Measurements from ENCODE around the gene DPH5. TPM values are rescaled to one million over a fixed set of nuclear protein-coding genes. Genes with fewer than 3 reads are reported as not detected.

DPH5 gene
- total RNA-seq, 4 donors from 2014 or later, result 10.7 to 20.2 (median 16.2) TPM

DNA sequence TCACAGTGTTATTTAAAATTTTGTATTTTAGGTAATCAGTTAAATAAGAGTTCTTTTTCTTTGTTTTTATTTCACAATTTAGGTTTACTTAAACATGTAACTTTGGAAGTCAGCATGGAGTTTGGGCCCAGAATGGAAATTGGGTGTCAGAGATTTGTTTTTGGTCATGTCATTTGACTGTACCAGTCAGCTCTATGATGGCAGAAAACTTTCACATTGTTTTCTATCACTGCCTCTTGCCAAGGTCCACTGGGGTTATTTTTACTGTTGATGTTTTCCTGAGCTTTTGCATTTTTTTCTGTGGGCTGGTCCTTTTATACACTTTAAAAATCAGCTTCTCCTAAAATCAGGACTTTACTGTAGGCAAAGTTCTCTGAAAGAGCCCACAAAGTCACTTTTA is 75.2 kb downstream of the DPH5 start:
- TF ChIP-seq, protein P1, sequence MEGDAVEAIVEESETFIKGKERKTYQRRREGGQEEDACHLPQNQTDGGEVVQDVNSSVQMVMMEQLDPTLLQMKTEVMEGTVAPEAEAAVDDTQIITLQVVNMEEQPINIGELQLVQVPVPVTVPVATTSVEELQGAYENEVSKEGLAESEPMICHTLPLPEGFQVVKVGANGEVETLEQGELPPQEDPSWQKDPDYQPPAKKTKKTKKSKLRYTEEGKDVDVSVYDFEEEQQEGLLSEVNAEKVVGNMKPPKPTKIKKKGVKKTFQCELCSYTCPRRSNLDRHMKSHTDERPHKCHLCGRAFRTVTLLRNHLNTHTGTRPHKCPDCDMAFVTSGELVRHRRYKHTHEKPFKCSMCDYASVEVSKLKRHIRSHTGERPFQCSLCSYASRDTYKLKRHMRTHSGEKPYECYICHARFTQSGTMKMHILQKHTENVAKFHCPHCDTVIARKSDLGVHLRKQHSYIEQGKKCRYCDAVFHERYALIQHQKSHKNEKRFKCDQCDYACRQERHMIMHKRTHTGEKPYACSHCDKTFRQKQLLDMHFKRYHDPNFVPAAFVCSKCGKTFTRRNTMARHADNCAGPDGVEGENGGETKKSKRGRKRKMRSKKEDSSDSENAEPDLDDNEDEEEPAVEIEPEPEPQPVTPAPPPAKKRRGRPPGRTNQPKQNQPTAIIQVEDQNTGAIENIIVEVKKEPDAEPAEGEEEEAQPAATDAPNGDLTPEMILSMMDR (IDR thresholded peaks at IDR 0.05; ENCODE audit: low read depth), result no peak

DNA sequence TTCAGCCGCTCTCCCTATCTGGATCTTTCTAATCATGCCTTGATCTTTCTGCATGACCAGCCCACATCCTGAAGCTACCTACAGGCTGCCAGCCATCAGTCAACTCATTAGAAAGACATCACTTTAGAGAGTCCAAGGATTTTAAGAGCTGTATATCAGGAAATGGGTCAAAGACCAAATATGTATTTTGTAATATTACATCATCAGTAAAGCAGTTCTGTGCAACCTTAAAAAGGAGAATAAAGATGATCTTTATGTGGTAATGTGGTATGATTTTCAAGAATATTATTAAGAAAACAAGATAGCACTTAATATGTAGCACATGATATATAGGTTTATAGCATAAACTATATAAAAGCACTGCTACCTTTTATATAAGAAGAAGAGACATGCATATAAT is 82.1 kb downstream of the DPH5 start:
- TF ChIP-seq, protein P1 (IDR thresholded peaks at IDR 0.05; ENCODE audit: low read depth), result no peak

DNA sequence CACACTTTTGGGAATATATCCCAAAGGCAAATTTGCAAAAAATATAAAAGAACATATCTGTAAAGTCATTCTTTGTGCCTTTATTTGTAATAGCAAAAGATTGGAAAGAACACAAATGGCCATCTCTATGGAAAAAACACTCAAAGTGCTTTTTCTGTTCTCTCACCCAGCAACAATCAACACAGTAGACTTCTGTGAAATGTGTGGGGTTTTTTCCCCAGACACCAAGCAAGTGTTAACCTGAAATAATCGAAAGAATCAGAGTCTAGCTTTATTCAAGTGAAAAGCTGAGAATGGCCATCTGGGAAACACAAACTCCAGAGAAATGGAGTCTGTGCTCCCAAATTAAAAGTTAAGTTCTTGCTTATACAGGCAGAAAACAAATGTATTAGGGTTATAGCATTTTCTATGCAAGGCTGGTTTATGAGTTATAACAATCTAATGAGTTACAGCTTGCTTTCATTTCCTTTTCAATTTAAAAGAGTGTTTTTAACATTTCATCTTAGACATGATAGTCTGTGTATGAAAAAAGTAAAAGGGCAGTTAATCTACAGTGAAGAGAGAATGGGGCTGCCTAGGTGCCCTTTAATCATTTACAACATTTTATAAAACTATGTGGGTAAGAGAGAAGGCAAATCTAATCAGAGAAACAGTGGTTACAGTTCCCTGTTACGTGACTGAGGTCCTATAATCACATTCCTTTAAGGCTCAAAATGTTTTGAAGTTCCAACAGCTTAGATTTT is 83.1 kb downstream of the DPH5 start:
- TF ChIP-seq, protein P1 (IDR thresholded peaks at IDR 0.05; ENCODE audit: low read depth), result no peak

DNA sequence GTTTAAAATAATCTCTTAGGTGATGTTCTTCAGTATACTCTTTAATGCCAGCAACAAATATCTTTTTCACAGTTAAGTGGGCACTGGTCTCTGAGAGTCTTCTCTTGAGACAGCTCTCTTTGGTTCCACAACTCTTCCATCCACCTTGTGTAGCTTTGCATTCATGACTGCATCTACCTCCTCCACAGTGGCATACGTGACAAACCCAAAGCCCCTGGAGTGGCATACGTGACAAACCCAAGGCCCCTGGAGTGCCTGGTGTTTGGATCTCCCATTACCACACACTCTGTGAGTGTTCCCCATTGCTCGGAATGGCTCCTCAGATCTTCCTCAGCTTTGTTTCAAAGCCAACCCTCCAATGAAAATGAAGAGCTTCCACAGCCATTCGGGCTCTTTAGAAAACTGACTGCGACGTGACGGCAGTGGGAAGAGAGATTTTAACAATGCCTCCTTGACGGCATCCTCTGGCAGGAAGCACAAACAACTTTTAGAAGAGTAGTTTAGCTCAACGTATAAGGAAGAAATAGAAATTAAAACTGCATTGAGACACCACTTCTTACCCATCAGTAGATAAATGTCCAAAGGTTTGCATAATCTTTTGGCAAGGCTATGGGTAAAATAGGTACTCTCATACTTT is 83.9 kb downstream of the DPH5 start:
- TF ChIP-seq, protein P1 (IDR thresholded peaks at IDR 0.05; ENCODE audit: low read depth), result no peak

DNA sequence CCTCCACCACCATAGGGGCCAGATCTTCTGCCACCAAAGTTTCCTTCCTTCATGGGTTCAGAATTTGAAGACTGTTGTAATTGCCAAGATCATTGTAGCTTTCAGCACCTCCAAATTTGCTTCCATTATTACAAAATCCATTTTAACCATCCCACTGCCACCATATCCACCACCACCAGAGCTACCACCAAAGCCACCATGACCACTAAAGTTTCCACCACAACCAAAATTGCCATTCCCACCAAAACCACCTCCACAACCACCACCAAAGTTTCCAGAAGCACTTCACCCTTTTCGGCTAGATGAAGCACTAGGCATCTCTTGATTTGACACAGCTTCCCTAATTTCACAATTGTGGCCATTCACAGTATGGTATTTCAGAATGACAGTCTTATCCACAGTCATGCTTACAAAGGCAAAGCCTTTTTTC is 84.5 kb downstream of the DPH5 start:
- TF ChIP-seq, protein P1 (IDR thresholded peaks at IDR 0.05; ENCODE audit: low read depth), result no peak

Other genes starting within 250 kb of the DPH5 start
- 10 to 100 TPM; 10.2 to 16.0 (median 12.6) TPM for gene EXTL2, start 130.9 kb downstream of the DPH5 start, total RNA-seq
- gene SLC30A7, start 129.7 kb downstream of the DPH5 start, total RNA-seq, result 10 to 100 TPM; 19.4 to 27.6 (median 26.4) TPM
- gene S1PR1, start 211.2 kb upstream of the DPH5 start, total RNA-seq, result 100 to 1,000 TPM in 2 of 4 donors, 10 to 100 TPM in 2; 54.4 to 185 (median 117) TPM

All from subcutaneous adipose tissue (tissue), 4 donors.